Stimulated activated CD4-positive, alpha-beta T cell treated with anti-CD3 and anti-CD28 coated beads, Interleukin-15, amount 100 ng/mL, for 24 hours (primary cell): Measurements from ENCODE around the gene AFF2.

Experiments
- DNase-seq: peaks from one replicate; pipeline ENCODE4 v3.0.0-alpha.2; 2020

Gene AFF2

GRCh38 chrX:148537556-148538182 is 37.3 kb downstream of the AFF2 start:
- no peak for DNase-seq

- DNase-seq, result no peak
Observed at GRCh38 chrX:148538582-148538981, 38.2 kb downstream of the AFF2 start.

GRCh38 chrX:148540114-148540513 is 39.7 kb downstream of the AFF2 start:
- DNase-seq, result no peak

GRCh38 chrX:148540671-148541583 is 40.5 kb downstream of the AFF2 start:
- no peak for DNase-seq

- DNase-seq, result no peak
Observed at GRCh38 chrX:148541584-148541940, 41.1 kb downstream of the AFF2 start.

- DNase-seq, result no peak
Observed at GRCh38 chrX:148542481-148543255, 42.3 kb downstream of the AFF2 start.

GRCh38 chrX:148552775-148553174 is 52.4 kb downstream of the AFF2 start:
- no peak for DNase-seq

GRCh38 chrX:148555101-148555500 is 54.7 kb downstream of the AFF2 start:
- DNase-seq, result no peak

- no peak for DNase-seq
Observed at GRCh38 chrX:148555571-148556243, 55.3 kb downstream of the AFF2 start.

GRCh38 chrX:148556498-148556897 is 56.1 kb downstream of the AFF2 start:
- no peak for DNase-seq

- no peak for DNase-seq
Observed at GRCh38 chrX:148562846-148563245, 62.4 kb downstream of the AFF2 start.

- DNase-seq, result no peak
Observed at GRCh38 chrX:148567229-148567628, 66.8 kb downstream of the AFF2 start.

GRCh38 chrX:148567779-148568178 is 67.4 kb downstream of the AFF2 start:
- DNase-seq, result no peak

GRCh38 chrX:148568763-148569162 is 68.3 kb downstream of the AFF2 start:
- DNase-seq, result no peak

- no peak for DNase-seq
Observed at GRCh38 chrX:148572337-148572736, 71.9 kb downstream of the AFF2 start.

GRCh38 chrX:148573119-148573518 is 72.7 kb downstream of the AFF2 start:
- no peak for DNase-seq

GRCh38 chrX:148574237-148574973 is 74.0 kb downstream of the AFF2 start:
- no peak for DNase-seq

- DNase-seq, result no peak
Observed at GRCh38 chrX:148576396-148576795, 76.0 kb downstream of the AFF2 start.

- DNase-seq, result no peak
Observed at GRCh38 chrX:148577741-148578140, 77.3 kb downstream of the AFF2 start.

- DNase-seq, result no peak
Observed at GRCh38 chrX:148580016-148580415, 79.6 kb downstream of the AFF2 start.

- DNase-seq, result no peak
Observed at GRCh38 chrX:148582353-148582752, 81.9 kb downstream of the AFF2 start.

GRCh38 chrX:148588649-148589310 is 88.4 kb downstream of the AFF2 start:
- no peak for DNase-seq
